Measurements from ENCODE around the gene E2F4.

The E2F4 gene

DNA sequence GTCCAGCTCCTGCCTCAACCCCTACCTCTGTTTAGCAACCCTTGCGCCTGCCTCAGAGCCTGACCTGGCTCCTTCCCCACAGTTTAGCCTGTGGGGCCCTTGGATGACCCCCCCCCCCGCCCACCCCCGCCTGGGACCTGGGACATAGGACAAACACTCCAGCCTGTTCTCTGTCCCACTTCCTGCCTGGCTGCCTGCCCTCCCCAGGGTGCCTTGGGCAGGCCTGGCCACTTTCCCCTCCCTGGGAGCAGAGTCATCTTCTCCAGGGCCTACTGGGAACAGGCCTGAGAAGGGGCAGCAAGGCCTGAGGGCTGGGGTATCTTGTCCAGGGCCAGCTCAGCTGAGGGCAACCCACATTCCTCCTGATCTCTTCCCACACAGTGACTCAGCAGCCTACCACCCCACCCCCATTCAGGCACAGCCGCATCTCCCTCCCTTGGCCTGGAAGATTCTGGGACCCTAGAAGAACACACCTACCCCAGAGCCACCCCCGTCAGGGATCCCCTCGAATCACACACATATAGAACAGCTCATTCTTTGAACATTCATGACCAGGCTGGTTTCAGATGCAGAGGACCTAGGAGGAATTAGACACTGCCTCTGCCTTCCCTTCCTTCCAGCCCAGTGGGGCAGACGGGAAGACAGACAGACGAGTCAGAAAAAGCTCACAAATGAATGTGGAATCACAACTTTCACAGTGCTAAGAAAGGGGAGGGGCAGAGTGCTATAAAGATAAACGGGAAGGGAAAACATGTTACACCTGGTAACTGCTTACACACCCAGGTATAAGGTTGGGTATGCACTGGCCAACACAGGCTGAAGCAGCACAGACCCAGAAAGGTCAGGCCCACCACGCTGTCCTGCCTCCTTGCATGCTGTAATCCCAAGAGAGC is 49.3 kb downstream of the E2F4 start:
- DNase-seq (ENCODE audit: extremely low spot score): no peak
- no peak for TF ChIP-seq FOXA1 (IDR thresholded peaks at IDR 0.05)
- TF ChIP-seq LEF1 (IDR thresholded peaks at IDR 0.05; ENCODE audit: borderline replicate concordance): no peak
- no peak for TF ChIP-seq CTBP1 (IDR thresholded peaks at IDR 0.05; ENCODE audit: borderline replicate concordance)
- no peak for TF ChIP-seq SP1 (IDR thresholded peaks at IDR 0.05)
- TF ChIP-seq L3MBTL2 (conservative IDR thresholded peaks at IDR 0.05): no peak
- no peak for TF ChIP-seq BHLHE40 (IDR thresholded peaks at IDR 0.05; ENCODE audit: borderline replicate concordance)
- TF ChIP-seq NFRKB (IDR thresholded peaks at IDR 0.05): no peak
- TF ChIP-seq ARNT (IDR thresholded peaks at IDR 0.05): no peak
- no peak for TF ChIP-seq FOXK2 (IDR thresholded peaks at IDR 0.05)
- TF ChIP-seq ELF4 (IDR thresholded peaks at IDR 0.05): no peak
- no peak for TF ChIP-seq SUZ12 (IDR thresholded peaks at IDR 0.05)
- TF ChIP-seq FOXM1 (IDR thresholded peaks at IDR 0.05; ENCODE audit: borderline replicate concordance): no peak
- no peak for TF ChIP-seq ZNF384 (IDR thresholded peaks at IDR 0.05)
- TF ChIP-seq TARDBP (IDR thresholded peaks at IDR 0.05): no peak
- no peak for TF ChIP-seq HDGF (IDR thresholded peaks at IDR 0.05; ENCODE audit: borderline replicate concordance)
- TF ChIP-seq, protein P1, sequence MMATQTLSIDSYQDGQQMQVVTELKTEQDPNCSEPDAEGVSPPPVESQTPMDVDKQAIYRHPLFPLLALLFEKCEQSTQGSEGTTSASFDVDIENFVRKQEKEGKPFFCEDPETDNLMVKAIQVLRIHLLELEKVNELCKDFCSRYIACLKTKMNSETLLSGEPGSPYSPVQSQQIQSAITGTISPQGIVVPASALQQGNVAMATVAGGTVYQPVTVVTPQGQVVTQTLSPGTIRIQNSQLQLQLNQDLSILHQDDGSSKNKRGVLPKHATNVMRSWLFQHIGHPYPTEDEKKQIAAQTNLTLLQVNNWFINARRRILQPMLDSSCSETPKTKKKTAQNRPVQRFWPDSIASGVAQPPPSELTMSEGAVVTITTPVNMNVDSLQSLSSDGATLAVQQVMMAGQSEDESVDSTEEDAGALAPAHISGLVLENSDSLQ (IDR thresholded peaks at IDR 0.05): no peak
- ChIA-PET POLR2A (interaction anchor here (1.5 kb wide), 1 partner anchor 7 kb away, joined by 3 read pairs; no protein-coding TSS in a partner anchor), CTCF (no interaction called here)

DNA sequence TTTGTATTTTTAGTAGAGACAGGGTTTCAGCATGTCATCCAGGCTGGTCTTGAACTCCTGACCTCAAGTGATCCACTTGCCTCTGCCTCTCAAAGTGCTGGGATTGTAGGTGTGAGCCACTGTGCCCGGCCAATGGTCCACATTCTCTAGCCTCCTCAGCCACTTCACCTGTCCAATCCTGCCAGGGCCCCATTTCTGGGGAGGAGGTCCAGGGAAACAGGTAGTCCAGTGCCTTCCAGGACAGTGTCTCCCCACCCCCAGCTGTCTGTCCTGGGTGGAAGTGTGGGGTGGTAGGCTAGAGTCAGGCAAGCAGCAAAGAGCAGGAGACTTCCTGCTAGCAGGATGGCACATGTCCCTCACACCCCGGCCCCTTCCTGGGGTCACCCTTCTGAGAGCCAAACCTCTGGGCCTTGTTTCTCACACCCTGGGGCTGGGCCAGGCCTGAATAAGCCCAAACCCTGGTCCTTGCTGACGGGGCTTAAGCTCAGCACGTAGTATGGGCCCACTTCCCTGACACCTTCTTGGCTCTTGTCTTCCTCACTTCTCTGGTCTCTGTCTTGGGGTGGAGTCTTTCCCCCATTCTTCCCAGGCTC is 50.3 kb downstream of the E2F4 start:
- DNase-seq (ENCODE audit: extremely low spot score): no peak
- CTCF ChIA-PET: no interaction called here
- POLR2A ChIA-PET: interaction anchor here (1.5 kb wide), 2 partner anchors 8 to 11 kb away, joined by 3 to 4 read pairs; no protein-coding TSS in a partner anchor

DNA sequence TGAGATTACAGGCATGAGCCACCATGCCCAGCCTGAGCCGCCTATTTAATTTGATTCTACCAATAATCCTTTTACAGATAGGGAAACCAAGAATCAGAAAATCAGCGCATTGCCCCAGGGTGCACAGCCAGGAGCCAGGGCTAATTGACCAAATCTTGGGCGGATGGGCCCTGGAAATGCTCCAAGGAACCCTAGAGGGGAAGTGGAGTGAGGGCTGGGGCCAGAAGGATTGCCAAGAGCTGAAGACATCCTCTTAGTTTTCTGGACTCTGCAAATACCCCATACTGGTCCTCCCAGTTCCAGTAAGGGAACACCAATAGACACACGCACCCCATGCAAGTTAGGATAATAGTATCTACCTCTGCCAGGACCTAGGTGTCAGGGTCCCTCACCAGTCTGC is 51.5 kb downstream of the E2F4 start:
- TF ChIP-seq ARNT (IDR thresholded peaks at IDR 0.05) (no peak), SP1 (IDR thresholded peaks at IDR 0.05) (no peak)
- DNase-seq (ENCODE audit: extremely low spot score): no peak
- POLR2A ChIA-PET: interaction anchor here (1.5 kb wide), 1 partner anchor 12 kb away, joined by 4 read pairs; no protein-coding TSS in a partner anchor
- CTCF ChIA-PET: no interaction called here

More for the DNA sequence above, 50.3 kb downstream of the E2F4 start:
- TF ChIP-seq ZNF384 (IDR thresholded peaks at IDR 0.05): no peak
- TF ChIP-seq ARNT (IDR thresholded peaks at IDR 0.05): no peak
- TF ChIP-seq FOXK2 (IDR thresholded peaks at IDR 0.05): no peak
- no peak for TF ChIP-seq SUZ12 (IDR thresholded peaks at IDR 0.05)
- no peak for TF ChIP-seq LEF1 (IDR thresholded peaks at IDR 0.05; ENCODE audit: borderline replicate concordance)
- no peak for TF ChIP-seq HDGF (IDR thresholded peaks at IDR 0.05; ENCODE audit: borderline replicate concordance)
- no peak for TF ChIP-seq CTBP1 (IDR thresholded peaks at IDR 0.05; ENCODE audit: borderline replicate concordance)
- no peak for TF ChIP-seq FOXA1 (IDR thresholded peaks at IDR 0.05)
- no peak for TF ChIP-seq ELF4 (IDR thresholded peaks at IDR 0.05)
- no peak for TF ChIP-seq FOXM1 (IDR thresholded peaks at IDR 0.05; ENCODE audit: borderline replicate concordance)
- TF ChIP-seq NFRKB (IDR thresholded peaks at IDR 0.05): no peak
- no peak for TF ChIP-seq SP1 (IDR thresholded peaks at IDR 0.05)
- no peak for TF ChIP-seq TARDBP (IDR thresholded peaks at IDR 0.05)
- TF ChIP-seq, protein P1 (IDR thresholded peaks at IDR 0.05): no peak
- no peak for TF ChIP-seq BHLHE40 (IDR thresholded peaks at IDR 0.05; ENCODE audit: borderline replicate concordance)
- TF ChIP-seq L3MBTL2 (conservative IDR thresholded peaks at IDR 0.05): no peak

DNA sequence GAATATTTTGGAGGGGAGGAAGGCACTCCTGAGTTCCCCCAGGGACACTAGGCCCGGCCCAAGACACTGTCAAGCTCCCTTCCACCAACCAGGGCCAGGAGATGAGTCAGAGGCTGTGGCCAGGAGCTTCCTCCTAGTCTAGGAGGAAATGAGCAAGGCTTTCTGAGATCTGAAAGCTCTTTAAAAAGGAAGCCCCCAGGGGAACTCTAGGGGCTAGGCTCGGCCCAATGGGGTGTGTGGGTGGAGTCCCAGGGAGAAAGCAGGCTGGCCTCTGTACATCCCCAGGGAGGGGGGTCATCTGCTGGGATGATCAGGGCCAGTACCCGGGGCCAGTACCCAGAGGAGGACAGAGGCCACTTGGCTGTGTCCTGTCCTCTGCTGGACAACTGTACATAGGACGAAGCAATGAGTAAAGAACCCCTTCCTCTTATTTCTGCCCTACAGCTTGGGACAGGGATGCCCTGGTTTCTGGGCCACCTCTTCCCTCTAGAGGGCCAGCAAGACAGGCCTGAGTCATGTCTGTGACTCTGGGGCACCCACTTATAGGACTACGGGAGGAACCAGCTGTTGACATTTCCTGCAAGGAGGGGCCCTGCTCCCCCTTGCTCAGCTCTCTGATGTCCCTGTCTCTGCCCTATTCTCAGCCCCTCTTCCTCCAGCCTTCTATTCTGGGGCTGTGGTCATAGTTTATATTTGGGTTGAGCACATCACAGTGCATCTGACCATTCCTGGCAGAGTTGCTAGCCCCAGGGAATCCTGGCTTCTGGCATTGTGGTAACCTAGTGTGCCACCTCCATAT is 52.6 kb downstream of the E2F4 start:
- DNase-seq (ENCODE audit: extremely low spot score): no peak
- CTCF ChIA-PET: no interaction called here
- TF ChIP-seq FOXA1 (IDR thresholded peaks at IDR 0.05) (no peak), L3MBTL2 (conservative IDR thresholded peaks at IDR 0.05) (no peak), FOXM1 (IDR thresholded peaks at IDR 0.05; ENCODE audit: borderline replicate concordance) (no peak), ZNF384 (IDR thresholded peaks at IDR 0.05) (no peak), ELF4 (IDR thresholded peaks at IDR 0.05) (no peak), NFRKB (IDR thresholded peaks at IDR 0.05) (no peak), CTBP1 (IDR thresholded peaks at IDR 0.05; ENCODE audit: borderline replicate concordance) (no peak), SUZ12 (IDR thresholded peaks at IDR 0.05) (no peak), LEF1 (IDR thresholded peaks at IDR 0.05; ENCODE audit: borderline replicate concordance) (no peak), FOXK2 (IDR thresholded peaks at IDR 0.05) (no peak), BHLHE40 (IDR thresholded peaks at IDR 0.05; ENCODE audit: borderline replicate concordance) (no peak), HDGF (IDR thresholded peaks at IDR 0.05; ENCODE audit: borderline replicate concordance) (no peak), SP1 (IDR thresholded peaks at IDR 0.05) (no peak), TARDBP (IDR thresholded peaks at IDR 0.05) (no peak)
- TF ChIP-seq, protein P1 (IDR thresholded peaks at IDR 0.05): no peak
- POLR2A ChIA-PET: interaction anchor here (1.0 to 1.4 kb wide), 3 partner anchors 11 to 18 kb away, joined by 4 to 5 read pairs (median 4); partner anchors contain the start of gene TMEM208

DNA sequence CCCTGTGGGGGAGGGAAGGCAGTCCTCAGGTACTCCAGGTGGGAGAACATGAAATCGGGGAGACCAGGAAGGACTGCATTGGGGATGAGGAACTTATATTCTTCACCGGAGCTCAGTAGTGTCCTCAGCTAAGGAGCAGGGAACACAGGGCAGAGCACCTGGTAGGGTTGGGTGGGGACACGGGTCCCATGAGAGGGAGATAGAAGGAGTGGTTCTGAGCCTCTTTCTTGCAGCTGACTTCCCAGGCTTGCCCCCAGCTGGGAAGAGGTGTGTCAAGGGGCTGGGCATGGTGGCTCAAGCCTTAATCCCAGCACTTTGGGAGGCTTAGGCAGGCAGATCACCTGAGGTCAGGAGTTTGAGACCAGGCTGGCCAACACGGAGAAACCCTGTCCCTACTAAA is 53.2 kb downstream of the E2F4 start:
- ChIA-PET CTCF (no interaction called here), POLR2A (interaction anchor here (1.4 to 5.3 kb wide), 4 partner anchors 8 to 47 kb away, joined by 4 to 41 read pairs (median 10); partner anchors contain the start of gene TMEM208)
- TF ChIP-seq ELF4 (IDR thresholded peaks at IDR 0.05) (no peak), ZNF384 (IDR thresholded peaks at IDR 0.05) (no peak), ARNT (IDR thresholded peaks at IDR 0.05) (no peak), LEF1 (IDR thresholded peaks at IDR 0.05; ENCODE audit: borderline replicate concordance) (no peak), TARDBP (IDR thresholded peaks at IDR 0.05) (no peak), SUZ12 (IDR thresholded peaks at IDR 0.05) (no peak)
- no peak for DNase-seq (ENCODE audit: extremely low spot score)

Data from HEK293T (cell line).